HL-60 (cell line): ENCODE results near the gene SENP1.
"Not testable (repeated sequence)": the region's sequence is repeated elsewhere in the genome, so short reads cannot be mapped to it uniquely, and the experiment has no call there.

Source experiments
- DNase-seq, 2 experiments: peaks; one replicate each; pipeline ENCODE4 v3.0.0-alpha.2; 2010 to 2020; ENCODE audit warnings: low read depth in 1 of 2, low spot score in 1 of 2
- H3K27ac ChIP-seq: fragments of 250-450 bp; sonication (Bioruptor Pico); replicated peaks from 2 replicates; pipeline ENCODE4 v1.5.1; 2020; ENCODE audit warnings: mild to moderate bottlenecking, moderate library complexity
- H3K27me3 ChIP-seq: fragments of 250-450 bp; sonication (Bioruptor Pico); 2 replicates; pipeline ENCODE4 v1.5.1; 2021; ENCODE audit warnings: mild to moderate bottlenecking, moderate library complexity; ENCODE audit not compliant: insufficient read depth, poor library complexity, severe bottlenecking
- H3K4me3 ChIP-seq: replicated peaks from 2 replicates; pipeline ENCODE4 v1.5.1; 2011; ENCODE audit warnings: mild to moderate bottlenecking, control low read depth, low read length; ENCODE audit not compliant: insufficient read depth
- GABPA ChIP-seq: IDR thresholded peaks from 2 replicates; pipeline ENCODE4 v1.6.1; 2012; ENCODE audit warnings: low read depth
- POLR2AphosphoS5 ChIP-seq: IDR thresholded peaks from 2 replicates; pipeline ENCODE4 v1.6.1; 2012; ENCODE audit warnings: low read depth
- SPI1 ChIP-seq: IDR thresholded peaks from 2 replicates; pipeline ENCODE4 v1.6.1; 2012; ENCODE audit warnings: low read depth, mild to moderate bottlenecking, borderline replicate concordance
- TF ChIP-seq, protein P1 (sequence below): IDR thresholded peaks from 2 replicates; pipeline ENCODE4 v1.6.1; 2012; ENCODE audit warnings: low read depth; ENCODE audit not compliant: insufficient replicate concordance
- TF ChIP-seq, protein P2 (sequence below): IDR thresholded peaks from one replicate; pipeline ENCODE4 v1.5.1; 2011; ENCODE audit warnings: low read length, control low read depth, inconsistent platforms; ENCODE audit not compliant: insufficient read depth

The SENP1 gene

DNA sequence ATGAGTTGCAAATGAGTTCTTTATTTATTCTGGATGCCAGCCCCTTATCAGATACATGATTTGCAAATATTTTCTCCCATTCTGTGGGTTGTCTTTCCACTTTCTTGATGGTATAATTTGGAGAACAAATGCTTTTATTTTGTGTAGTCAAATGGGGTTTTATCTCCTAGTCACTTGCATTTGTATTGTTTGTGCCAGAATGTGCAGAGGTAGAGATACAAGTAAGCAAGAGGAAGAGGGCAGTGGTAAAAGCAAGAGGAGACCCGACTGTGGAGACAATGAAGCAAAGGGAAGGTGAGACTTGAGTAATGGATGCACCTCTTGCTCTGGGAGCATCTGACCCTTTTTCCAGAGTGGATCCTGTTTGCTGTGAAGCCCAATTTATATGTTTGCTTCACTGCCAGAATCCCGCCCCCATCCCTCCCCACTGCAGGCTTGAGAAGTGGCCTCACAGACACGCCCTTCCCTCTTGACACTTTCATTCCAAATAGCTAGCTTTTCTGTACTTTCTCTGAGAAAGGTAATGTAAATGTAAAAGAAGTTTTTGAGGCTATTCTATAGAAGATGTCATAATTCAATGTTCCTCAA lies 12.5 kb upstream of the SENP1 start:
- DNase-seq, result no peak
- no peak for TF ChIP-seq POLR2AphosphoS5
- TF ChIP-seq, protein P1, sequence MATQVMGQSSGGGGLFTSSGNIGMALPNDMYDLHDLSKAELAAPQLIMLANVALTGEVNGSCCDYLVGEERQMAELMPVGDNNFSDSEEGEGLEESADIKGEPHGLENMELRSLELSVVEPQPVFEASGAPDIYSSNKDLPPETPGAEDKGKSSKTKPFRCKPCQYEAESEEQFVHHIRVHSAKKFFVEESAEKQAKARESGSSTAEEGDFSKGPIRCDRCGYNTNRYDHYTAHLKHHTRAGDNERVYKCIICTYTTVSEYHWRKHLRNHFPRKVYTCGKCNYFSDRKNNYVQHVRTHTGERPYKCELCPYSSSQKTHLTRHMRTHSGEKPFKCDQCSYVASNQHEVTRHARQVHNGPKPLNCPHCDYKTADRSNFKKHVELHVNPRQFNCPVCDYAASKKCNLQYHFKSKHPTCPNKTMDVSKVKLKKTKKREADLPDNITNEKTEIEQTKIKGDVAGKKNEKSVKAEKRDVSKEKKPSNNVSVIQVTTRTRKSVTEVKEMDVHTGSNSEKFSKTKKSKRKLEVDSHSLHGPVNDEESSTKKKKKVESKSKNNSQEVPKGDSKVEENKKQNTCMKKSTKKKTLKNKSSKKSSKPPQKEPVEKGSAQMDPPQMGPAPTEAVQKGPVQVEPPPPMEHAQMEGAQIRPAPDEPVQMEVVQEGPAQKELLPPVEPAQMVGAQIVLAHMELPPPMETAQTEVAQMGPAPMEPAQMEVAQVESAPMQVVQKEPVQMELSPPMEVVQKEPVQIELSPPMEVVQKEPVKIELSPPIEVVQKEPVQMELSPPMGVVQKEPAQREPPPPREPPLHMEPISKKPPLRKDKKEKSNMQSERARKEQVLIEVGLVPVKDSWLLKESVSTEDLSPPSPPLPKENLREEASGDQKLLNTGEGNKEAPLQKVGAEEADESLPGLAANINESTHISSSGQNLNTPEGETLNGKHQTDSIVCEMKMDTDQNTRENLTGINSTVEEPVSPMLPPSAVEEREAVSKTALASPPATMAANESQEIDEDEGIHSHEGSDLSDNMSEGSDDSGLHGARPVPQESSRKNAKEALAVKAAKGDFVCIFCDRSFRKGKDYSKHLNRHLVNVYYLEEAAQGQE, result no peak
- no peak for TF ChIP-seq SPI1
- TF ChIP-seq, protein P2, sequence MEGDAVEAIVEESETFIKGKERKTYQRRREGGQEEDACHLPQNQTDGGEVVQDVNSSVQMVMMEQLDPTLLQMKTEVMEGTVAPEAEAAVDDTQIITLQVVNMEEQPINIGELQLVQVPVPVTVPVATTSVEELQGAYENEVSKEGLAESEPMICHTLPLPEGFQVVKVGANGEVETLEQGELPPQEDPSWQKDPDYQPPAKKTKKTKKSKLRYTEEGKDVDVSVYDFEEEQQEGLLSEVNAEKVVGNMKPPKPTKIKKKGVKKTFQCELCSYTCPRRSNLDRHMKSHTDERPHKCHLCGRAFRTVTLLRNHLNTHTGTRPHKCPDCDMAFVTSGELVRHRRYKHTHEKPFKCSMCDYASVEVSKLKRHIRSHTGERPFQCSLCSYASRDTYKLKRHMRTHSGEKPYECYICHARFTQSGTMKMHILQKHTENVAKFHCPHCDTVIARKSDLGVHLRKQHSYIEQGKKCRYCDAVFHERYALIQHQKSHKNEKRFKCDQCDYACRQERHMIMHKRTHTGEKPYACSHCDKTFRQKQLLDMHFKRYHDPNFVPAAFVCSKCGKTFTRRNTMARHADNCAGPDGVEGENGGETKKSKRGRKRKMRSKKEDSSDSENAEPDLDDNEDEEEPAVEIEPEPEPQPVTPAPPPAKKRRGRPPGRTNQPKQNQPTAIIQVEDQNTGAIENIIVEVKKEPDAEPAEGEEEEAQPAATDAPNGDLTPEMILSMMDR, result no peak
- TF ChIP-seq GABPA, result no peak
- no peak overlapping the region for H3K27ac ChIP-seq
- H3K4me3 ChIP-seq, result no peak overlapping the region
- H3K27me3 ChIP-seq, result peaks cover 30% of the 10 kb centered on the region

DNA sequence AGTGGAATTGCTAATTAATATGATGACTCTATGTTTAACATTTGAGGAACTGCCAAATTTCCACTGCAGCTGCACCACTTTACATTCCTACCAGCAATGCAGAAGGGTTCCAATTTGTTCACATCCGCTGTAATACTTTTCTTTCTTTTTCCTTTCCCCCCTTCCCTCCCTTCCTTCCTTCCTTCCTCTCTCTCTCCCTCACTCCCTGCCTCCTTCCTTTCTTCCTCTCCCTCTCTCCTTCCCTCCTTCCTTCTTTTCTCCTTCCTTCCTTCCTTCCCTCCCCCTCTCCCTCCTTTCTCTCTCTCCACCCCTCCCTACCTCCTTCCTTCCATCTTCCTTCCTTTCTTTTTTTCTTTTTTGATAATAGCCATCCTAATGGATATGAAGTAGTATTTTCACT lies 10.1 kb upstream of the SENP1 start:
- H3K27me3 ChIP-seq, result peaks cover 30% of the 10 kb centered on the region
- no peak overlapping the region for H3K4me3 ChIP-seq
- TF ChIP-seq, protein P1, result no peak
- TF ChIP-seq GABPA (no peak), POLR2AphosphoS5 (no peak), SPI1 (no peak)
- TF ChIP-seq, protein P2, result no peak

DNA sequence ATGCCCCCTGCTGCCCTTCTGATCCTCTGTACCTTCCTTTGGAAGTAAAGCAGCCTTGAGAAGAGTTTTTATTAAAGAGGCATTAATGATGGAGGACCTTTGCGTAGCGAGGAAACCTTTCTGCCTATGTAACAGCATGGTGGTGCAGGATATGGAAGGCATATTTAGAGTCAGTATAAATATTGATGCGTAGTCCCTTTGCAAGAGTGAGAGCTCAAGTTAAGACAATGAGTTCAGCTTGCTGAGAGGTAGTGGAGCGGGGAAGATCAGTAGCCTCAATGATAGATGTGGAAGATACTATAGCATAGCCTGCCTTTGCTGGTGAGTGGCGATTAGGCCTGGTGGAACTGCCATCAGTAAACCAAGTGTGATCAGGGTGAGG lies 5.4 kb upstream of the SENP1 start:
- not testable (repeated sequence) for DNase-seq, H3K27me3 ChIP-seq, H3K27ac ChIP-seq, H3K4me3 ChIP-seq

More for the DNA sequence above, 10.1 kb upstream of the SENP1 start:
- no peak overlapping the region for H3K27ac ChIP-seq
- no peak for DNase-seq

DNA sequence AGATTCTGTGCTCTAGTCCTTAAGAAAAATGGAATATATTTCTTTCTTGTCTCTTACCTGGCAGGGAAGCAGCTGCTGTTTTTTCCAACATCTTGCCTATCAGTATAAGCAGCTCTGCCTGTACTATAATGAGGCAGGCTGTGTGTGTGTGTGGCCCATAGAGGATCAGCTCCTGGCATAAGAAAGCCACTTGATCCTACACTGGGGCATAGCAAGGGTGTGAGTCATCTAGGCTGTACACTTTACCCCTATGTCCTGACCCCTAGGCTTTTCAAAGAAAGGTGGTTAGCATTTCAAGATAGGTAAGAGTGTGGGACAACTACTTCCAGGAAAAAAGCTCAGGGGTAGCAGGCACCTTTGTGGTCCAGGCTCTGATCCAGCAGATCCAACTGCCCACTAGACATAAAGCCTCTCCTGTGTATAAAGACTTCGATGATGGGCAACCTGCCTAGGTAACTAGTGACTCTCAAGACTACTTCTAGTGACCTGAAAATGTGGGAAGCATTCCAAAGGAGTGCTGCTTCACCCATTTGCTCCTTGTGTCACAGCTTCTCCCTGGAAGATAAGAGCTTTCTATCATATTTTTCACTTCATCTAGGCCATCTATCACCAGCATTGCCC lies 4.9 kb upstream of the SENP1 start:
- TF ChIP-seq, protein P2, result no peak
- TF ChIP-seq, protein P1, result no peak
- TF ChIP-seq POLR2AphosphoS5 (no peak), SPI1 (no peak), GABPA (no peak)
- H3K27me3 ChIP-seq, result no peaks in the 10 kb centered on the region
- no peak for DNase-seq
- no peak overlapping the region for H3K27ac ChIP-seq
- H3K4me3 ChIP-seq, result no peak overlapping the region
